Retinal pigment epithelial cell (primary cell): ENCODE results near the gene LARP1.

Experiments used
- DNase-seq: peaks from one replicate; pipeline ENCODE4 v3.0.0-alpha.2; 2010; ENCODE audit warnings: low read depth
- H3K4me3 ChIP-seq: 2 replicates; pipeline ENCODE4 v1.5.1; 2011; ENCODE audit warnings: mild to moderate bottlenecking, low read length, control low read depth, moderate library complexity
- TF ChIP-seq, protein P1 (sequence below): conservative IDR thresholded peaks from 2 replicates; pipeline ENCODE4 v1.5.1; 2011; ENCODE audit warnings: low read depth, low read length, control low read depth, inconsistent platforms

The LARP1 gene

GRCh38 chr5:154751854-154752253, 3.3 kb upstream of the LARP1 start:
- H3K4me3 ChIP-seq, result no peak overlapping the region
- DNase-seq, result no peak
- TF ChIP-seq, protein P1, sequence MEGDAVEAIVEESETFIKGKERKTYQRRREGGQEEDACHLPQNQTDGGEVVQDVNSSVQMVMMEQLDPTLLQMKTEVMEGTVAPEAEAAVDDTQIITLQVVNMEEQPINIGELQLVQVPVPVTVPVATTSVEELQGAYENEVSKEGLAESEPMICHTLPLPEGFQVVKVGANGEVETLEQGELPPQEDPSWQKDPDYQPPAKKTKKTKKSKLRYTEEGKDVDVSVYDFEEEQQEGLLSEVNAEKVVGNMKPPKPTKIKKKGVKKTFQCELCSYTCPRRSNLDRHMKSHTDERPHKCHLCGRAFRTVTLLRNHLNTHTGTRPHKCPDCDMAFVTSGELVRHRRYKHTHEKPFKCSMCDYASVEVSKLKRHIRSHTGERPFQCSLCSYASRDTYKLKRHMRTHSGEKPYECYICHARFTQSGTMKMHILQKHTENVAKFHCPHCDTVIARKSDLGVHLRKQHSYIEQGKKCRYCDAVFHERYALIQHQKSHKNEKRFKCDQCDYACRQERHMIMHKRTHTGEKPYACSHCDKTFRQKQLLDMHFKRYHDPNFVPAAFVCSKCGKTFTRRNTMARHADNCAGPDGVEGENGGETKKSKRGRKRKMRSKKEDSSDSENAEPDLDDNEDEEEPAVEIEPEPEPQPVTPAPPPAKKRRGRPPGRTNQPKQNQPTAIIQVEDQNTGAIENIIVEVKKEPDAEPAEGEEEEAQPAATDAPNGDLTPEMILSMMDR, result no peak

DNA sequence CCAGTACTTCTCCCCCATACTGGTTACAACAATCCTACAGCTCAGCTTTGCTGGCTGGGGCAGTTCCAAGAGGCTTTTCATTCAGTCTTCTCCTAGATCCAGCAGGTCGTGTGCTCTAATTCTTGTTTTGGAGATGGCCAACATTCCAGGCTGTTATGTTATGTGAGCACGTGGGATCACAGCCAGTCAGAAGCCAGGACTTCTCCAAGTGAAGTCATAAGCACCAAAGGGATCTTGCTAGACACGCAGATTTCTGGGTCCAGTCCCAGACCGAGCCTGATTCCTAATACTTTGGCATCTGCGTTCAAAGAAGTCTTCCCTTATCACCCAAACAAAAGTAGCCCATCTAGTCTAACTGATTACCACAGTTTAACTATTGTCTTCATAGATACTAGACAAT, 1.4 kb upstream of the LARP1 start:
- DNase-seq, result peak; percentile 95
- H3K4me3 ChIP-seq, result no peak overlapping the region
- TF ChIP-seq, protein P1, result no peak

DNA sequence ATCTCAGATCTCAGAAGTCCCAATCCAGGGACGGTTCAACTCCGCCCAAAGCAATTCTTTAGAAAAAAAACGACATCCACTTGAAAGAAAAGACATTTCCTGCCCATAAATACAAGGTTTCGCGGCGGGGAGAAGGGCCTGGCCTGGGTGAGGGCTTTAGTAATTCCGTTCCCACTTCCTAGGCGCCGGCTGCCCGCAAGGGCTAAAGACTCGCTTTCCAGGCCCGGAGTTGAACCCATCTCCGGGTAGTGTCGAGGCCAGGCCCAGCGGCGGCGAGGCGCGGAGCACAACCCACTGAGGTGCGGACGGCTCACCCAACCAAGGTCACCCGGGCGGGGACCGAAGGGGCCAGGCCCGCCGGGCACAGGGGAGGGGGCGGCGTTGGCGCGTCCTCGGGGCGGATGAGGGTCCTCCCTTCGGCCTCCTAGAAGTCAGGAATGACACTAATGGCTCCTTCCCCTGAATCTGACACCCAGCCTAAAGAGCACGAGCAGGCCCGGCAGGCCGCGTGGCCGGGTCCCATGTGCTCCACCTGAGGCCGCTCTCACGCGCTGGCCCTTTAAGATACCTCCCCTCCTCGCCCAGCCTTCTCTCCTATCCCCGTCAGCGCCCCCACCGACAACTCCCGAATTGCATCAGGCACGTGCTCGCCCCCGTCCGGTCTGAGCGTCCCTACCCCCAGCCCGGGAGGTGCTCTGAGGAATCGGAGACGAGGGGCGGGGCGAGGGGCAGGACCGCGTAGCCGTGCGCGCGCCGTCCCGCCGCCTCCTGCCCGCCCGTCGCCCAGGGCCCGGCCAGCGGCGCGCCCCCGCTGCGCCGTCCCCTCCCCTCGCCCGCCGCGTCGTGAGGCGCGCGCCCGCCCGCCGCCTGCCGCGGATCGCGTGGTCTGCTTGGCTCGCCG, 467 bp upstream of the LARP1 start:
- peak; percentile 95 for DNase-seq
- peak overlapping the region; percentile 74 for H3K4me3 ChIP-seq
- TF ChIP-seq, protein P1, result peak; percentile 43

DNA sequence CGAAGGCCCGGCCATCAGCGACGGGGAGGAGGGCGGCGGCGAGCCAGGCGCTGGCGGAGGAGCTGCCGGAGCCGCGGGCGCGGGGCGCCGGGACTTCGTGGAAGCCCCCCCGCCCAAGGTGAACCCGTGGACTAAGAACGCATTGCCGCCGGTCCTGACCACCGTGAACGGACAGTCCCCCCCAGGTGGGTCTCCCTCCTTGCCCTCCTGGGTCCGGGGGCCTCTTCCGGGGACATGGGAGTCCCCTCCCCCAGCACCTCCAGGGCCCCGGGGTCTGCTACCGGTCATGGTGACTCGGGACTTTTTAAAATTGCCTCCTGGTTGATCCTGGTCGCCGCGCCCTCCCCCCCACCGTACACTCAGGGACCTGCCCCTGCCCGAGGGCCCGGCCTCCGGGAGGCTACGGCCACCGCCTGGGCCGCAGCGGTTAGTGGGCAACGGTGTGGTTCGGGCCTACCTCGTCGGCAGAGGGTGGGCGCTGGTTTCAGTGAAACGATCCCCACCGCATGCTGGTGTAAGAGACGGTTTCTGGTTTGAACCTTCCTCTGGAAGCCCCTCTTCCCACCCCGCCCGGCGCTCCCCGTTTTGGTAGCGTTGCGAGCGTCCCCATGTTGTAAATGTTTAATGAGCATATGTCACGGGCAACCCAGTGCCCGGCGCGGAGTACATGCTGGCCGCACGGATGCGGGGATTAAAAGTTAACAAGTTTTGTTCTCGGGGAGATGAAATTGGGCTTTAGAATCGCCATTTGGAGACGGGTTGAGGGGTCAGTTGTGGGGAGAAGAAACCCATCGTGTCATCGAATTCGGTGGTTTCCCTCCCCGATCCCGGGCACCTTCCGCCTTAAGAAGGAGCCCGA, 1.1 kb downstream of the LARP1 start:
- TF ChIP-seq, protein P1, result no peak
- DNase-seq, result no peak
- H3K4me3 ChIP-seq, result peak overlapping the region; percentile 74

DNA sequence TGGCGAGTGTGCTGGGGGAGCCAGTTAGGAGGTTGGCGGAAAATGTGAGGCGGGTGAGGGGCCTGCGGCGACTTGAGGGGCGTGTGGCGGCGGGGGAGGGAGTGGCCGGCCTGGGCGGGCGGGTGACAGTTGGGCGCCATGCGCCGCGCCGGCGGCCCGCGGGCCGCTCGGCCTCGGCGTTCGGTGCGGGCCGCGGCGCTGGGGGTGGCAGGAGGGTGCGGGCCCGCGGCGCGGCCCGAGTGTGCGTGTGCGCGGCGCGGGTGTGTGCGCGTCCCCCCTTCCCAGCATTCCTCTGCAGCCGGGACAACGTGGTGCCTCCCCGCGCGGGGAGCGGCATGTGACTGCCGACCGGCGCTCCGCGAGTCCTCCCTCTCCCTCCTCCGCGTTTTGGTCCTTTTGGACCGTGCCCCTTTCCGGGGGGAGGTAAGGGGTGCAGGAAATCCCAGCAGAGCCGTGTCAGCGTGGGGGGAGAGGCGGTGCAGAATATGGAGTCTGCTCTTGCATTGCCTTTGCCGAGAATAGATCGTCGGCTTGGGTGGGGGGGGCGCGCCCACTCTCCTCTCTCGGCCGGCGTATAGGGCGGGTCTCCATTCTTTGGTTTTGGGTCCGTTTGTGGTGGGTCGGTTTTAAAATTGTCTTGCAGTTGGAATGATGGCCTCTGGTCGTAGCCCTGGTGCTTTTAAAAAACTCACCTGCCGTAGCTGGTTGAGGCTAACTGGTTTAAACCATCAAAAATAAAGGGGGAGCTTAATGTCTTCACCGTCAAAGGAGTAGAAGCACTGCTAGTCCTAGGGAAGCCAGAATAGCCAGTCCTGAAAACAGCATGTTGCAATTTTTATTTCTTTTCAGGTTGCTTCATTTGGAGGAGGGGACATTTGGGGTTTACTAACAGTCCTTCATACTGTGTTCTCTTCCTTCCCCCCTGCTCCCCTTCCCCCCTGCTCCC, 2.0 kb downstream of the LARP1 start:
- DNase-seq, result no peak

More for the DNA sequence above, 2.0 kb downstream of the LARP1 start:
- TF ChIP-seq, protein P1, result no peak
- peak overlapping the region; percentile 74 for H3K4me3 ChIP-seq
